Calu3 (cell line): ENCODE data around the gene ADCY7. TPM values are rescaled to one million over a fixed set of nuclear protein-coding genes. Genes with fewer than 3 reads are reported as not detected.

Source experiments
- BruUV-seq: library from RNA; stranded (reverse); fragments of 400-500 nt; replicated peaks from 2 replicates; lab custom pipeline; 2021; lab: Mats Ljungman, UMichigan
- CTCF ChIA-PET: fragments of 300-600 bp; sonication (Branson Sonifier 250); formaldehyde crosslinking; loops from one replicate; lab custom pipeline; 2022; ENCODE audit warnings: antibody characterized with exemption; lab: Charles Lee
- DNase-seq: peaks from one replicate; pipeline ENCODE4 v3.0.0; 2022
- H3K27ac Mint-ChIP-seq: one replicate; pipeline ENCODE4 v1.8.0; 2022; ENCODE audit warnings: mixed read lengths; ENCODE audit not compliant: unreplicated experiment
- H3K27me3 Mint-ChIP-seq: one replicate; pipeline ENCODE4 v1.8.0; 2022; ENCODE audit warnings: mixed read lengths; ENCODE audit not compliant: unreplicated experiment
- H3K36me3 Mint-ChIP-seq: one replicate; pipeline ENCODE4 v1.8.0; 2022; ENCODE audit warnings: mild to moderate bottlenecking, moderate library complexity, mixed read lengths; ENCODE audit not compliant: insufficient read depth, unreplicated experiment
- H3K4me1 Mint-ChIP-seq: one replicate; pipeline ENCODE4 v1.8.0; 2022; ENCODE audit warnings: mild to moderate bottlenecking, low read depth, mixed read lengths; ENCODE audit not compliant: unreplicated experiment
- H3K4me3 Mint-ChIP-seq: one replicate; pipeline ENCODE4 v1.8.0; 2022; ENCODE audit warnings: mild to moderate bottlenecking, low read depth, moderate library complexity, mixed read lengths; ENCODE audit not compliant: unreplicated experiment
- H3K9me3 Mint-ChIP-seq: one replicate; pipeline ENCODE4 v1.8.0; 2022; ENCODE audit warnings: low read depth, mixed read lengths; ENCODE audit not compliant: unreplicated experiment
- CTCF ChIP-seq: fragments of 200-600 bp; IDR thresholded peaks from one replicate; pipeline ENCODE4 v1.8.0; 2022; ENCODE audit warnings: antibody characterized with exemption; ENCODE audit not compliant: unreplicated experiment
- intact Hi-C: fragments of 100-400 bp; cut with micrococcal nuclease; formaldehyde crosslinking; loops from one replicate; pipeline ENCODE4 v1.10.0; 2022; ENCODE audit not compliant: unreplicated experiment
- total RNA-seq: library from RNA; stranded (reverse); gene quantifications from 2 replicates; pipeline ENCODE4 v1.2.3, GENCODE V29; 2022

Gene ADCY7
- total RNA-seq, 1 experiment from 2014 or later, result 67.7 TPM

- CTCF ChIA-PET, result no interaction called here
- Mint-ChIP-seq H3K27me3 (no peaks in the 10 kb centered on the region), H3K4me1 (no peaks in the 10 kb centered on the region), H3K4me3 (no peak overlapping the region), H3K27ac (no peak overlapping the region), H3K9me3 (no peaks in the 10 kb centered on the region), H3K36me3 (peaks cover 26% of the 10 kb centered on the region)
- no TSS peak for BruUV-seq
- TF ChIP-seq CTCF, result no peak
- intact Hi-C loops, result no loop called here
- DNase-seq, result no peak
These were observed 21.7 kb downstream of the ADCY7 start for GRCh38 chr16:50288026-50288425.

DNA sequence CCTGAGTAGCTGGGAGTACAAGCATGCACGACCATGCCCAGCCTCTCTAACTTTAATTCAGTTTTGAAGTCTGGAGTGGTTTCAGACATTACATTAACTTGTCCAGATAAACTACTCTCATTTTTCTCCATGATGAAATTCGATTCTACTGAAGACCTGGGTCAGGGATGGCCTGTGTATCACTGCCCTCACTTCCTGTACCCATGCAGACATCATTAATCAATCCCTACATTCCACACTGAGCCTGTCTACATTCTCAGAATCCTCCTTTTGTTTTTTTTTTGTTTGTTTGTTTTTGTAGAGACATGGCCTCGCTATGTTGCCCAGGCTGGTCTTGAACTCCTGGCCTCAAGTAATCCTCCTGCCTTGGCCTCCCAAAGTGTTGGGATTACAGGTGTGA is 22.6 kb downstream of the ADCY7 start:
- intact Hi-C loops, result no loop called here
- H3K4me3 Mint-ChIP-seq, result no peak overlapping the region
- no peaks in the 10 kb centered on the region for H3K9me3 Mint-ChIP-seq
- DNase-seq, result no peak
- peaks cover 26% of the 10 kb centered on the region for H3K36me3 Mint-ChIP-seq
- no peak for TF ChIP-seq CTCF
- H3K27me3 Mint-ChIP-seq, result no peaks in the 10 kb centered on the region
- no TSS peak for BruUV-seq
- no peaks in the 10 kb centered on the region for H3K4me1 Mint-ChIP-seq
- H3K27ac Mint-ChIP-seq, result no peak overlapping the region
- CTCF ChIA-PET, result interaction anchor here (0.7 kb wide), 1 partner anchor 366 kb away, joined by 3 read pairs; no protein-coding TSS in a partner anchor

DNA sequence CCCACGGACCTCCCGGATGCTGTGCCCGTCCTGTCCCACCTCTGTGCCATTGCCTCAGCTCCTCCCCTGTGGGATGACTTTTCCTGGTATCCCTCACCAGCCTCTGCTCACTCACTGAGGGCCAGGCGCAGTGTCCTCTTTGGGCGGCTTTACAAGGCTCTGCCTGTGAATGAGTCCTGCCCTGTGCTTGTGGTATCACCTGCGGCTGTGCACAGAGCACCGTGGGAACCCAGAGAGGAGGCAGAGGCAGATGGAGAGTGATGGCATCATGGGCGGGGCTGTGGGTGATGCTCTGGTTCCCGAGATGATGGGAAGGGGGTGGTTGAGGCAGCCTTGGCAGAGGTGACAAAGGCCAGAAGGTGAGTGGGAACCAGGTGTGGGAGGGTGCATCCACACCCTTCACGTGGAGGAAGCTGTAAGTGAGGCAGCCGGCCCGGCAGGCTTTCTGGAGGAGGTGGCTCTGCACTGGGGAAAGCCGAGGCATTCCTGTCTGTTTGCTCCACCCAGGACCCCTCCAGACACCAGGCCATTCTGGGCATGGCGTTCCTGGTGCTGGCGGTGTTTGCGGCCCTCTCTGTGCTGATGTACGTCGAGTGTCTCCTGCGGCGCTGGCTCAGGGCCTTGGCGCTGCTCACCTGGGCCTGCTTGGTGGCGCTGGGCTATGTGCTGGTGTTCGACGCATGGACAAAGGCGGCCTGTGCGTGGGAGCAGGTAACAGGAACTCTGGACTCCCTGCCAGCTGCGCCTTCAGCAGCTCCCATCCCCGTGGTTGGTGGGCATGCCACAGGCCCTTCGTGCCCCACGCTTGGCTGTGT is 23.8 kb downstream of the ADCY7 start:
- no peak for TF ChIP-seq CTCF
- no TSS peak for BruUV-seq
- no peaks in the 10 kb centered on the region for H3K9me3 Mint-ChIP-seq

GRCh38 chr16:50290856-50291255 is 24.5 kb downstream of the ADCY7 start:
- H3K9me3 Mint-ChIP-seq, result no peaks in the 10 kb centered on the region
- H3K4me1 Mint-ChIP-seq, result no peaks in the 10 kb centered on the region

More for the DNA sequence above, 23.8 kb downstream of the ADCY7 start:
- Mint-ChIP-seq H3K4me1 (no peaks in the 10 kb centered on the region), H3K27ac (no peak overlapping the region), H3K36me3 (peaks cover 22% of the 10 kb centered on the region), H3K27me3 (no peaks in the 10 kb centered on the region), H3K4me3 (no peak overlapping the region)
- intact Hi-C loops, result no loop called here
- DNase-seq, result no peak
- CTCF ChIA-PET, result no interaction called here

More at GRCh38 chr16:50290856-50291255, 24.5 kb downstream of the ADCY7 start:
- H3K27ac Mint-ChIP-seq, result no peak overlapping the region
- CTCF ChIA-PET, result no interaction called here
- BruUV-seq, result no TSS peak
- intact Hi-C loops, result no loop called here
- no peak overlapping the region for H3K4me3 Mint-ChIP-seq
- TF ChIP-seq CTCF, result no peak
- H3K36me3 Mint-ChIP-seq, result peaks cover 23% of the 10 kb centered on the region
- no peaks in the 10 kb centered on the region for H3K27me3 Mint-ChIP-seq
- DNase-seq, result no peak
